Uterus (tissue), 4 donors: Measurements from ENCODE around the gene DUSP19. TPM values are rescaled to one million over a fixed set of nuclear protein-coding genes. Genes with fewer than 3 reads are reported as not detected.

Source experiments
- DNase-seq, 2 donors: peaks; one replicate each; pipeline ENCODE4 v3.0.0-alpha.2; 2019 to 2020
- H3K27ac ChIP-seq, 2 donors: fragments of 200-600 bp; sonication (generic); 1 replicate in 1 of 2; 2 replicates in 1 of 2; pipeline ENCODE4 v1.5.1; 2016 to 2018
- H3K27me3 ChIP-seq, 2 donors: fragments of 200-600 bp; sonication (generic); one replicate each; pipeline ENCODE4 v1.5.1; 2018 to 2019; ENCODE audit warnings: control low read depth in 1 of 2
- H3K36me3 ChIP-seq, 2 donors: fragments of 200-600 bp; sonication (generic); one replicate each; pipeline ENCODE4 v1.5.1; 2019; ENCODE audit warnings: control low read depth in 1 of 2
- H3K4me1 ChIP-seq, 2 donors: fragments of 200-600 bp; sonication (generic); one replicate each; pipeline ENCODE4 v1.5.1; 2018 to 2019; ENCODE audit warnings: control low read depth in 1 of 2
- H3K4me3 ChIP-seq, 2 donors: fragments of 200-600 bp; sonication (generic); 1 replicate in 1 of 2; 2 replicates in 1 of 2; pipeline ENCODE4 v1.5.1; 2018 to 2019; ENCODE audit warnings: mild to moderate bottlenecking in 1 of 2
- H3K9me3 ChIP-seq, 2 donors: fragments of 200-600 bp; sonication (generic); one replicate each; pipeline ENCODE4 v1.5.1; 2019; ENCODE audit warnings: control low read depth in 1 of 2
- POLR2A ChIP-seq, 2 donors: fragments of 450-650 bp; IDR thresholded peaks; one replicate each; pipeline ENCODE4 v1.6.1; 2016; ENCODE audit warnings: antibody characterized with exemption in 2 of 2, mild to moderate bottlenecking in 1 of 2, moderate library complexity in 1 of 2
- intact Hi-C: fragments of 100-400 bp; cut with DNase I; formaldehyde crosslinking; loops from one replicate; pipeline ENCODE4 v1.15.1; 2023; ENCODE audit warnings: low total_unique reads
- small RNA-seq: library from RNA; depleted of rRNA; stranded (forward); fragments of <200 nt; gene quantifications from one replicate; pipeline ENCODE3, GENCODE V24; 2016
- total RNA-seq, 4 donors: library from RNA; depleted of rRNA in 3 of 4; stranded (reverse); fragments of >200 nt in 3 of 4; gene quantifications; one replicate each; pipeline versions ENCODE4 v1.1.0 to v1.2.4, GENCODE V29; 2014 to 2023
- TF ChIP-seq, protein P1 (sequence below), 4 experiments: fragments of 200-600 bp in 2 of 4; fragments of 450-650 bp in 2 of 4; sonication (generic) in 2 of 4; IDR thresholded peaks; one replicate each; pipeline ENCODE4 v1.5.1; 2016 to 2019; ENCODE audit warnings: antibody characterized with exemption in 4 of 4, mild to moderate bottlenecking in 2 of 4, moderate library complexity in 1 of 4
- donor health status: DM: yes; HTN: yes; CAD: no.

DUSP19 gene
- total RNA-seq, 4 donors from 2014 or later: 0.29 to 12.4 (median 3.3) TPM

DNA sequence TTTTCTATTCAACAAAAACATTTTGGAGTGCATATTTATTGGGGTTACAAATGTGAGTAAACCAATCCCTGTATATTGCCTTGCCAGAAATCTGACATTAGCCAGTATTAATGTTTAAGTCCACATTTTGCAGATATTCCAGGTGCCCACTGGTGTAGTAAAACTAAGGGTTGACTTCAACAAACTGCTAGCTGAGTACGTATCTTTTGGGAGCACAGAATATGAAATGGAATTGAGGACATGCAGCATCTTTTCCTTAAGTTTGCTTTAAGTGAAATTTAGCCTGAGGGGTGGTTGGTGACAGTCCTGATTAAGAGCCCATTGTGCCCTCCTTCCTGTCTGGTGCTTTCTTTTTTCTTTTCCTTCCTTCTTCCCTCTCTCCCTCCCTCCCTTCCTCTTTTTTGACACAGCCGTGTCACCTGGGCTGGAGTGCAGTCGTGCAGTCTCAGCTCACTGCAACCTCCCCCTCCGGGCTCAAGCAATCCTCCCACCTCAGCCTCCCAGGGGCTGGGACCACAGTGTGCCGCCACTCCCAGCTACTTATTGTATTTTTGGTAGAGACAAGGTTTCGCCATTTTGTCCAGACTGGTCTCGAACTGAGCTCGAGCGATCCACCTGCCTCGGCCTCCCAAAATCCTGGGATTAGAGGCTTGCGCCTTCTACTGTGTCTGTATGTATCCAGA is 47.3 kb downstream of the DUSP19 start:
- no peaks in the 10 kb centered on the region for H3K36me3 ChIP-seq
- H3K9me3 ChIP-seq: no peaks in the 10 kb centered on the region
- DNase-seq: no peak
- H3K4me3 ChIP-seq: no peak overlapping the region
- no peaks in the 10 kb centered on the region for H3K27me3 ChIP-seq
- H3K4me1 ChIP-seq: no peaks in the 10 kb centered on the region
- intact Hi-C loops: no loop called here
- no peak overlapping the region for H3K27ac ChIP-seq
- no peak for TF ChIP-seq POLR2A (IDR thresholded peaks at IDR 0.05)
- TF ChIP-seq, protein P1, sequence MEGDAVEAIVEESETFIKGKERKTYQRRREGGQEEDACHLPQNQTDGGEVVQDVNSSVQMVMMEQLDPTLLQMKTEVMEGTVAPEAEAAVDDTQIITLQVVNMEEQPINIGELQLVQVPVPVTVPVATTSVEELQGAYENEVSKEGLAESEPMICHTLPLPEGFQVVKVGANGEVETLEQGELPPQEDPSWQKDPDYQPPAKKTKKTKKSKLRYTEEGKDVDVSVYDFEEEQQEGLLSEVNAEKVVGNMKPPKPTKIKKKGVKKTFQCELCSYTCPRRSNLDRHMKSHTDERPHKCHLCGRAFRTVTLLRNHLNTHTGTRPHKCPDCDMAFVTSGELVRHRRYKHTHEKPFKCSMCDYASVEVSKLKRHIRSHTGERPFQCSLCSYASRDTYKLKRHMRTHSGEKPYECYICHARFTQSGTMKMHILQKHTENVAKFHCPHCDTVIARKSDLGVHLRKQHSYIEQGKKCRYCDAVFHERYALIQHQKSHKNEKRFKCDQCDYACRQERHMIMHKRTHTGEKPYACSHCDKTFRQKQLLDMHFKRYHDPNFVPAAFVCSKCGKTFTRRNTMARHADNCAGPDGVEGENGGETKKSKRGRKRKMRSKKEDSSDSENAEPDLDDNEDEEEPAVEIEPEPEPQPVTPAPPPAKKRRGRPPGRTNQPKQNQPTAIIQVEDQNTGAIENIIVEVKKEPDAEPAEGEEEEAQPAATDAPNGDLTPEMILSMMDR (IDR thresholded peaks at IDR 0.05): no peak

DNA sequence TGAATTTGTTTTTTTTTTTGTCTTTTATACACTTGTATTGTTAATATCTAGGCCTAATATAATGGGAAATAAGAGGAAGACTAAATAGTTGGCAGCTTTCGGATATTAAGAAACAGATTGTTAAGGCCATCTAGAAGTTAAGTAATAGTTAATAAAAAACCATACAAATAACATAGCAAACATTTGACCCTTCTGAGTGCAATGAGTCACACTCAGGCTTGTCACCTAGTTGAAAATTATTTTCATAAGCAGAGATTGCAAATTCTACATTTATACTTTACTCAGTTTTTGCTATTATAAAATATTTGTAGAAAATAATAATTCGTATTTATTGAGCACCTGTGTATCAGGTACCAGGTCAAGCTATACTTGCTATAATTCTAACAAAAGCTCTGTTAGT is 48.1 kb downstream of the DUSP19 start:
- no peak overlapping the region for H3K4me3 ChIP-seq
- H3K27ac ChIP-seq: no peak overlapping the region
- no peaks in the 10 kb centered on the region for H3K4me1 ChIP-seq
- intact Hi-C loops: no loop called here
- DNase-seq: no peak
- no peaks in the 10 kb centered on the region for H3K9me3 ChIP-seq
- H3K27me3 ChIP-seq: no peaks in the 10 kb centered on the region
- TF ChIP-seq, protein P1 (IDR thresholded peaks at IDR 0.05): no peak
- TF ChIP-seq POLR2A (IDR thresholded peaks at IDR 0.05): no peak
- H3K36me3 ChIP-seq: no peaks in the 10 kb centered on the region

DNA sequence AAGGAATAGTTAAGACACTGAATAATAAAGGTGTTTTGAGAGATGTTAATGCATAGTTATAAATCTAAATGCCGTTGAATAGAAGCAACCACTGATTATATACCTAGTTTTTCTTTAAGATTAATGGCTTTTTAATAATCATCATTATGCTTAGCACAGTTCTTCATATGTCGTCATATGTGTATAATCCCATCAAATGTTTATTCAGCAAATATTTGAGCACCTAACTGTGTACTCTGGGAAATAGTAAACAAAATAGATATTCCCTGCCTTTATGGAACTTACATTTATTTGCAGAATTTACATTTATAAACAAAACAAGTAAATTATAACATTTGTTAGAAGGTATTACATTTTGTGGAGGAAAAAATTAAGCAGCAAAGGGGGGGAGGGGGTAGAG is 55.5 kb downstream of the DUSP19 start:
- Histone ChIP-seq H3K4me1 (no peaks in the 10 kb centered on the region), H3K9me3 (no peaks in the 10 kb centered on the region), H3K27ac (no peak overlapping the region), H3K27me3 (no peaks in the 10 kb centered on the region), H3K4me3 (no peak overlapping the region), H3K36me3 (no peaks in the 10 kb centered on the region)
- no peak for TF ChIP-seq POLR2A (IDR thresholded peaks at IDR 0.05)
- TF ChIP-seq, protein P1 (IDR thresholded peaks at IDR 0.05): no peak
- intact Hi-C loops: no loop called here
- no peak for DNase-seq

DNA sequence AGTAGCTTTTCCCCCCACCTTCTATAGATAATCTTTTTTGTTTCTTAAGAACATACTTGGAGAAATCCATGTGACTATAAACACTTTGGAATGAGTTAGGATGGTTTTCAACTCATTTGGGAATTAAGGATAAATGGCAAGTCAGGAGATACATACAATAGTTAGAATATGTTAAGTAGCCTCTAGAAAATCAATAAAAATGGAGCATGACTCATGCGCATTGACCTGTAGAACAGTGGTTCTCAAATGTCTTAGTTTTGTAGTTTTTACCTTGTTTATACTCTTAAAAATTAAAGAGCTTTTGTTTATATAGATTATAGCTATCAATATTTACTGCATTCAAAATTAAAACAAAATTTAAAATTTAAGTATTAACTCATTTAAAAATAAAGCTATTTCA is 70.4 kb downstream of the DUSP19 start:
- H3K27ac ChIP-seq: no peak overlapping the region
- TF ChIP-seq, protein P1 (IDR thresholded peaks at IDR 0.05): no peak
- no peak for TF ChIP-seq POLR2A (IDR thresholded peaks at IDR 0.05)
- no peaks in the 10 kb centered on the region for H3K4me1 ChIP-seq
- no peaks in the 10 kb centered on the region for H3K9me3 ChIP-seq
- H3K4me3 ChIP-seq: no peak overlapping the region
- no peak for DNase-seq
- no peaks in the 10 kb centered on the region for H3K27me3 ChIP-seq
- H3K36me3 ChIP-seq: no peaks in the 10 kb centered on the region
- intact Hi-C loops: no loop called here

DNA sequence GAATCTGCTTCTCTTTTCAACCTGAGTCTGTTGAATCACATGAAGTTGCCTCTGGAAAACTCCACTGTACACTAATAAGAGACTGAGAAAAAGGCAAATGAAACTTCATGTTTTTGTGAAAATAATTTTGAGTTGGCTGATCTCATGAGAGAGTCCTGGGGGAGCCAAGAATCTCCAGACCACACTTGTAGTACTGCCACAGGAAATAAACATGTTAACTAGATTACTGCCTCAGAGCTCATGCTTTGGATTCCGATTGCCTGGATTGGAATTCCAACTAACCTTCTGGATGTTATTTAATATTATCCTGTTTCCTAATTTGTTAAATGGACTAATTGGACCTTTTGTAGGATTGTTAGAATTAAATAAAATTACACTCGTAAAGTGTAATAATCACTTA is 70.9 kb downstream of the DUSP19 start:
- H3K4me1 ChIP-seq: no peaks in the 10 kb centered on the region
- no peak overlapping the region for H3K4me3 ChIP-seq
- H3K9me3 ChIP-seq: no peaks in the 10 kb centered on the region
- no peaks in the 10 kb centered on the region for H3K36me3 ChIP-seq
- no peak overlapping the region for H3K27ac ChIP-seq
- TF ChIP-seq, protein P1 (IDR thresholded peaks at IDR 0.05): no peak
- no peak for TF ChIP-seq POLR2A (IDR thresholded peaks at IDR 0.05)
- no peaks in the 10 kb centered on the region for H3K27me3 ChIP-seq
- DNase-seq: no peak
- intact Hi-C loops: no loop called here

Small RNAs within 50 kb of the gene (small RNA-seq; reads per million reads assigned to genes)
- not detected for gene RF00599

Other genes starting within 250 kb of the DUSP19 start
- 10 to 100 TPM in 1 of 4 donors, 1 to 10 TPM in 2, under 1 TPM in 1; 0.29 to 15.1 (median 7.3) TPM for gene FRZB, start 212.1 kb upstream of the DUSP19 start, total RNA-seq
- 100 to 1,000 TPM in 3 of 4 donors, 10 to 100 TPM in 1; 55.3 to 284 (median 167) TPM for gene NCKAP1, start 40.3 kb upstream of the DUSP19 start, total RNA-seq
- 10 to 100 TPM in 2 of 4 donors, 1 to 10 TPM in 2; 5.9 to 32.8 (median 19.0) TPM for gene NUP35, start 45.7 kb downstream of the DUSP19 start, total RNA-seq